ENCODE results near the gene IL17B.

The IL17B gene

DNA sequence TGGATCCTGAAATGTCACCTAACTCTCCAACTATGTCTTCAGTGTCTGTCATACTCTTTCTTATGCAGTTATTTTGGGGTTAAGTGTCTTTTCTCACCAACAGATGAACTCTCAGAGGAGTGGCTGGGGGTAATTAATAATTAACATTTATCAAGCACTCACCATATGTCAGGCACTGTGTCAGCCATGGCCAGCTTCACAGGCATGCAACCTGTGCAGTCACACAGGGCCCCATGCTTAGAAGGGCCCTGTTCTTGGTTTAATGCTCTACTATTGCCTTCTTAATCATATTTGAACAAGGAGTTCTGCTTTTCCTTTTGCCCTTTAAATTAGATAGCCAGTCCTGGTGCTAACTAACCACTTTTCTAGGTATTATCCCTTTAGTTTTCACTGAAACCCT is 37.2 kb downstream of the IL17B start:
- no peak for TF ChIP-seq CTCF (IDR thresholded peaks at IDR 0.05; ENCODE audit: insufficient read depth, missing control alignments)
- DNase-seq (ENCODE audit: insufficient read length, low spot score) (no peak), FAIRE-seq (no peak)

DNA sequence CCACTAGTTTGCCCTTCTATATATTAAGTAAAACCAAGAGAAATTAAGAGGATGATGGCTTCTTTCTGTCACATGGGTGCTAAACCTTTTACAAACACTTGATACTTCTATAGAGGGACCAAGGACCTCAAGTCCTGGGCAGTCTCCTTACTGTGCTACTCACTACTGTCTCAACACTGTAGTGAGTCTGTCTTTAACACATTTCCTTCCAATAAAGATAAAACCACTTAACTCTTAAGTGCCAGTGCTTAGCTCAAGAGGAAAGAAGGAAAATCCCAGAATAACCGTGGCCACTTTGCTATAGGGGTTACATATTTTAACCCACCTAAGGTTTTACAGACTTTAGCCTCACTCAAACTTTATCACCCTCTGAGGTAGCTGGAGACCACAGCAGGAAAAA is 38.2 kb downstream of the IL17B start:
- no peak for DNase-seq (ENCODE audit: insufficient read length, low spot score)
- FAIRE-seq: no peak
- TF ChIP-seq CTCF (IDR thresholded peaks at IDR 0.05; ENCODE audit: insufficient read depth, missing control alignments): no peak

- TF ChIP-seq CTCF (IDR thresholded peaks at IDR 0.05; ENCODE audit: insufficient read depth, missing control alignments): no peak
- no peak for FAIRE-seq
- no peak for DNase-seq (ENCODE audit: insufficient read length, low spot score)
Observed at GRCh38 chr5:149338364-149338763, 40.7 kb downstream of the IL17B start.

- no peak for DNase-seq (ENCODE audit: insufficient read length, low spot score)
- no peak for TF ChIP-seq CTCF (IDR thresholded peaks at IDR 0.05; ENCODE audit: insufficient read depth, missing control alignments)
- FAIRE-seq: no peak
Observed at GRCh38 chr5:149337736-149338135, 41.4 kb downstream of the IL17B start.

DNA sequence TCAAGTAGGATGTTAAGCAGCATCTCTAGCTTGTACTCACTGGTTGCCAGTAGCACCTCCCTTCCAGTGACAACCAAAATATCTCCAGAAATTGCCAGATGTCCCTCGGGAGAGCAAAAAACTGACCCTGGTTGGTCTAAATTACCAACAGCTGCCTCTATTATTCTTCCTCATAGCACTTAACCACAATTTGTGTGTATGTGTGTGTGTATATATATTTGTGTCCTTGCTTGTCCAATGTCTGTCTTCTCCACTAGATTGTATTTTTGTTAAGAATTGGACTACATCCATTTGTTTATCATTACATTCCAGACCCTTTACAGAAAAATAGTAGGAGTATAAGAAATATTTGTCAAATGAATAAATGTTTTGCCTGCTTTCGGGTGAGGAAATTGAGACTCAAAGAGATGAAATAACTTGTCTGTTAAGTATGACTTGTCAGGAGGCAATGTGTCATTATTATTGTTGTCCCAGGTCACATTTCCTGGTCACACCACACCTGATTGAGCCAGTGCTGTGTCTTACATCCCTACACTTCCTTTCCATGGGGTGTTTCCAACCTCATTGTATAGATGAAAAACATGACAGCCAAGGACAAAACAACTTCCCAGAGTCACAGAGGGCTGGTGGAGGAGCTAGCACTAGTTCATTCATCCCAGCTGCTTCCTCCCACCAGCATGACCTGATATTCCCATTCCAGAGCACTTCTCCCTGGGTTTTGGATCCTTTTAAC is 45.2 kb downstream of the IL17B start:
- FAIRE-seq: no peak
- TF ChIP-seq CTCF (IDR thresholded peaks at IDR 0.05; ENCODE audit: insufficient read depth, missing control alignments): no peak
- no peak for DNase-seq (ENCODE audit: insufficient read length, low spot score)

GRCh38 chr5:149328177-149328576 is 50.9 kb downstream of the IL17B start:
- FAIRE-seq (no peak), DNase-seq (ENCODE audit: insufficient read length, low spot score) (no peak)
- no peak for TF ChIP-seq CTCF (IDR thresholded peaks at IDR 0.05; ENCODE audit: insufficient read depth, missing control alignments)

- peak; percentile 84 for FAIRE-seq
- TF ChIP-seq CTCF (IDR thresholded peaks at IDR 0.05; ENCODE audit: insufficient read depth, missing control alignments): no peak
- DNase-seq (ENCODE audit: insufficient read length, low spot score): peak; percentile 73
Observed at GRCh38 chr5:149326611-149327010, 52.5 kb downstream of the IL17B start.

Measured in D721Med (cell line).